ENCODE data around the gene WLS. TPM values are rescaled to one million over a fixed set of nuclear protein-coding genes. Genes with fewer than 3 reads are reported as not detected.

WLS gene
- total RNA-seq, 1 experiment from 2014 or later: not detected

DNA sequence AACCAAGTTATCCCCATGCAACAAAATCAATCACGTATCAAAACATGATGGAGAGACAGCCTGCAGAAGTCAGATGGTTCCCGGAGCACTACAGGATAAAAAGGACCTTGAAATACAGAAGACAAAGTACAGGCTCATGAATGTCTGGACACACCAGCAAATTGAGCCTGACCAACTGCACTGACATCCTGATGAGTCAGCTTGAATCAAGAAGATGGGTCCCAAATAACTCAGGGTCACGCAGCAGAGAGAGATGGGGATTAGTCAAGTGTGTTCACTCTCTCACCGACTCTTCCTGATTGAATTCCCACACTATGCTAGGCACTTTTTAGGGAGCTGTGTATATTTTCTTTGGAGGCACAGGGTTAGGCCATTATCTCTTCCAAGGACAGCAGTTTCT is 110.8 kb downstream of the WLS start:
- H2AFZ ChIP-seq (ENCODE audit: low read length): no peak overlapping the region
- DNase-seq: no peak
- H3K4me3 ChIP-seq (ENCODE audit: low read length): no peak overlapping the region
- H3K9me3 ChIP-seq (ENCODE audit: low read length): no peaks in the 10 kb centered on the region
- no peaks in the 10 kb centered on the region for H4K20me1 ChIP-seq (ENCODE audit: insufficient read depth, low read depth, low read length)
- H3K79me2 ChIP-seq (ENCODE audit: low read length): no peaks in the 10 kb centered on the region
- no peak overlapping the region for H3K4me2 ChIP-seq (ENCODE audit: low read depth, low read length, poor library complexity, severe bottlenecking)
- no peaks in the 10 kb centered on the region for H3K27me3 ChIP-seq (ENCODE audit: low read length)
- no peaks in the 10 kb centered on the region for H3K9me2 ChIP-seq (replicated peaks; ENCODE audit: insufficient read depth, low read length)
- no peaks in the 10 kb centered on the region for H3K36me3 ChIP-seq (ENCODE audit: insufficient read depth, low read length)
- no peak overlapping the region for H3K9ac ChIP-seq (ENCODE audit: low read length)
- no peaks in the 10 kb centered on the region for H3K4me1 ChIP-seq (ENCODE audit: low read length)
- no peak overlapping the region for H3K27ac ChIP-seq (ENCODE audit: low read length)

DNA sequence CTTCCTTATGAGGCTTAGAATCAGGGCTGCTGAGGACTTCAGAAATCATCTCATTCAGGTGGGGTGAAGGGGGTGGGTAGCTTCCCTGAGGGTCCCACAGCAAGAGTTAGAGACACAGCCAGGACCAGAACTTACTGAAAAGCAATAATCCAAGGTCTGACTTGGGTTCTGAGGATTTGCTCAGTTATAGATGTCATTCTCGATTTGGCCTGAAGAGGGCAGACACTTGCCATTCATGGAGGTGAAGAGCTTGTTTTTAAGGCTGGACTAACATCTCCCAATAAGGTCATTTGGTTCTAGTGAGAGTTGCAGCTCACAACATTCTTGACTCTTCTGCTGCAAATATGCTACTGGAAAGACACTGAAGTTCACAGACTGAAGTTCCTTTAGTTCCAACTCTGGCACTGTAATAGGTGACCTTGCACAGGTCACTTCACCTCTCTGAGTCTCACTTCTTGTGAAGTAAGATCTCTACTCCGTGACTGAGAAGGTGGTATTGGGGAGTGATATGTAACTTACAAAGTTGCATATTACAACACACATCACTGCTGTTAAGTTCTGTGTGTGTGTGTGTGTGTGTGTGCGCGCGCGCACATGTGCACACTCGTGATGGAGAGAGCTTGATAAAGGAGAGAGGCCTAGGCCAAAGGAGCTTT is 112.1 kb downstream of the WLS start:
- no peaks in the 10 kb centered on the region for H3K4me1 ChIP-seq (ENCODE audit: low read length)
- H2AFZ ChIP-seq (ENCODE audit: low read length): no peak overlapping the region
- no peak overlapping the region for H3K9ac ChIP-seq (ENCODE audit: low read length)
- H3K4me2 ChIP-seq (ENCODE audit: low read depth, low read length, poor library complexity, severe bottlenecking): no peak overlapping the region
- DNase-seq: peak; percentile 85
- H3K27me3 ChIP-seq (ENCODE audit: low read length): no peaks in the 10 kb centered on the region
- no peaks in the 10 kb centered on the region for H3K9me3 ChIP-seq (ENCODE audit: low read length)
- no peak overlapping the region for H3K4me3 ChIP-seq (ENCODE audit: low read length)
- no peaks in the 10 kb centered on the region for H3K36me3 ChIP-seq (ENCODE audit: insufficient read depth, low read length)
- H3K79me2 ChIP-seq (ENCODE audit: low read length): no peaks in the 10 kb centered on the region
- H3K9me2 ChIP-seq (replicated peaks; ENCODE audit: insufficient read depth, low read length): no peaks in the 10 kb centered on the region
- no peak overlapping the region for H3K27ac ChIP-seq (ENCODE audit: low read length)
- no peaks in the 10 kb centered on the region for H4K20me1 ChIP-seq (ENCODE audit: insufficient read depth, low read depth, low read length)

DNA sequence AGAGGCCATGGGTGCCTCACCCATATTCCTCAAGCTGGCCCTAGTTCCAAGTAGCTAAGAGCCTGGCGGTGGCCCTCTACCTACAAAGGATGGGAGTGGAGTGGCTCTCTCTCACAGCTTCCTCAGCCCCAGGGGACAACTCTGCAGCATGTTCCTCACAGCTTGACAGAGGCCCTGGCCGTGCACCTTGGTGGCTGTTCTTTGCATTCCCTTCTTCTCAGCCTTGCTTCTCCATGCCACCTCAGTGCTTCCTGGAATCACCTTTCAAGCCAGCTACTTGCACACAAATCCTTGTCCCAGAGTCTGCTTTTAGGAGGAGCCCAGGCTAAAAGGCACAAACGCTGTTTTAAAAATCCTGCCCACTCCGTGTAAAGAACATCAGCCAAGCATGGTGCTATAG is 112.9 kb downstream of the WLS start:
- Histone ChIP-seq H3K27me3 (ENCODE audit: low read length) (no peaks in the 10 kb centered on the region), H3K9me2 (replicated peaks; ENCODE audit: insufficient read depth, low read length) (no peaks in the 10 kb centered on the region)
- DNase-seq: no peak

DNA sequence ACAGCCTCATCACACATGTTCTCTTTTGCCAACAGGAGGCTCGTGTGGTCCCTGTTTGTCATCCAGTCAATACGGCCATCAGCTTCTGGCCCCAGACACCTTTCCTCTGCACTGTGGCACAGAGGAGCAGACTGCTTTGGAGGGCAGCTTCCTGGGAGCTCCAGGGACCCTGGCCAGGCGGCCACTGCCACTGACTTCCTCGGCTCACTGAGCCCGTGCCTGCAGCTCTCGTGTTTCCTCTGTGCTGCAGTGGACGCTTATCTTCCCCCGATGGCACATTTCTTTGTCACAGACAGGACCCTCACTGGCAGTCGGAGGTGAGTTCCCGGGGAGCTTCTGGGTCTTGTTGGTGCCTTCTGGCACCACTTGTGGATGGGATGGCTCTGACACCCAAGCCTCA is 114.9 kb downstream of the WLS start:
- Histone ChIP-seq H4K20me1 (ENCODE audit: insufficient read depth, low read depth, low read length) (no peaks in the 10 kb centered on the region), H3K36me3 (ENCODE audit: insufficient read depth, low read length) (no peaks in the 10 kb centered on the region), H3K79me2 (ENCODE audit: low read length) (no peaks in the 10 kb centered on the region), H2AFZ (ENCODE audit: low read length) (no peak overlapping the region), H3K4me3 (ENCODE audit: low read length) (no peak overlapping the region), H3K27ac (ENCODE audit: low read length) (no peak overlapping the region), H3K9me3 (ENCODE audit: low read length) (no peaks in the 10 kb centered on the region), H3K9ac (ENCODE audit: low read length) (no peak overlapping the region), H3K4me1 (ENCODE audit: low read length) (no peaks in the 10 kb centered on the region), H3K4me2 (ENCODE audit: low read depth, low read length, poor library complexity, severe bottlenecking) (no peak overlapping the region), H3K27me3 (ENCODE audit: low read length) (no peaks in the 10 kb centered on the region), H3K9me2 (replicated peaks; ENCODE audit: insufficient read depth, low read length) (no peaks in the 10 kb centered on the region)
- DNase-seq: no peak

More for the DNA sequence above, 112.9 kb downstream of the WLS start:
- Histone ChIP-seq H3K4me1 (ENCODE audit: low read length) (no peaks in the 10 kb centered on the region), H3K79me2 (ENCODE audit: low read length) (no peaks in the 10 kb centered on the region), H2AFZ (ENCODE audit: low read length) (no peak overlapping the region), H3K27ac (ENCODE audit: low read length) (no peak overlapping the region), H4K20me1 (ENCODE audit: insufficient read depth, low read depth, low read length) (no peaks in the 10 kb centered on the region), H3K9me3 (ENCODE audit: low read length) (no peaks in the 10 kb centered on the region), H3K36me3 (ENCODE audit: insufficient read depth, low read length) (no peaks in the 10 kb centered on the region), H3K4me3 (ENCODE audit: low read length) (no peak overlapping the region), H3K9ac (ENCODE audit: low read length) (no peak overlapping the region), H3K4me2 (ENCODE audit: low read depth, low read length, poor library complexity, severe bottlenecking) (no peak overlapping the region)

DNA sequence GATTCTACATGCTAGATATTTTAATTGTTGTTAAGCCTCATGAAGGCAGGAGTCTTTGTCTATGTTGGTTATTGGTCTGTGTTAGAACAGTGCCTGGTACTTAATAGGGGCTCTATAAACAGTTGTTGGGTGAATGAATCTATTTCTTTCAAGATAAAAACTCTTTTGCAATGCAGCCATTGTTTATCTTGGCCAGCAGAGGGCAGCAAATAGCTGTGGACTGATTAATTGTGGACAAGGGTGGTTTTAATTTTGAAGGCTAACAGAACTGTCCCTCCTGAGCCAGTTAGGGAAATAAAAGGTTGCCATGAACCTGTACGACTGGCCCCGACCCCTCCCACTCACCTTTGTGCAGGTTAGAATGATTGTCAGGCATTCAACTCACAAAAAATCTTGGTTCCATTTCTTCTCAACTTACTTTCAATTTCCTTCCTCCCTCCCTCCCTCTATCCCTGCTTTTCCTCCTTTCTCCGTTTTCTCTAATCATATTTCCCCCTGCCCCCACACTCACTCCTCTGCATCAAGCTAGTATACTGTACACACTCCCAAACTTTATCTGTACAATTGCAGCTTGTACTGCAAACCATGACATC is 115.6 kb downstream of the WLS start:
- Histone ChIP-seq H3K4me1 (ENCODE audit: low read length) (no peaks in the 10 kb centered on the region), H3K9me3 (ENCODE audit: low read length) (no peaks in the 10 kb centered on the region), H3K27me3 (ENCODE audit: low read length) (no peaks in the 10 kb centered on the region), H3K4me3 (ENCODE audit: low read length) (no peak overlapping the region), H3K4me2 (ENCODE audit: low read depth, low read length, poor library complexity, severe bottlenecking) (no peak overlapping the region), H3K27ac (ENCODE audit: low read length) (no peak overlapping the region), H3K36me3 (ENCODE audit: insufficient read depth, low read length) (no peaks in the 10 kb centered on the region), H3K9me2 (replicated peaks; ENCODE audit: insufficient read depth, low read length) (no peaks in the 10 kb centered on the region), H3K9ac (ENCODE audit: low read length) (no peak overlapping the region), H2AFZ (ENCODE audit: low read length) (no peak overlapping the region), H3K79me2 (ENCODE audit: low read length) (no peaks in the 10 kb centered on the region), H4K20me1 (ENCODE audit: insufficient read depth, low read depth, low read length) (no peaks in the 10 kb centered on the region)
- peak; percentile 77 for DNase-seq

DNA sequence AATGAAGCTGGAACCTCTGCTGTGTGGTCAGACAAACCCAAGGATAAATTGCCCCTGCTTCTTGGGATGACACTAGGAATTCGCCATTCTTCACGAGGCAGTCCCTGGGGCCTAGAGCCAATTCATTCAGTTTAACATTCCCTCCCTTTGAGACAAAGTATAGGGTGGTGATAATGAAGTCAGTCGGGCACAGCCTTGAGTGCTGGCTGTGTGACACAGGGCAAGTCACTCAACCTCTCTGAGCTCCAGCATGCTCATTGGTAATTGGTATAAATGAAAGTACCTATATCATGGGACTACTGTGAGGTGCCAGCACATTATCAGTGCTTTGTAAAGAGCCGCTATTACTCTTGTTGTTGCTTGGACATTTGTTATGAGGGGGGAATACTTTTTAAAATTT is 117.0 kb downstream of the WLS start:
- Histone ChIP-seq H3K79me2 (ENCODE audit: low read length) (no peaks in the 10 kb centered on the region), H3K4me3 (ENCODE audit: low read length) (no peak overlapping the region), H3K27ac (ENCODE audit: low read length) (no peak overlapping the region), H3K9me2 (replicated peaks; ENCODE audit: insufficient read depth, low read length) (no peaks in the 10 kb centered on the region), H3K27me3 (ENCODE audit: low read length) (no peaks in the 10 kb centered on the region), H3K9me3 (ENCODE audit: low read length) (no peaks in the 10 kb centered on the region), H2AFZ (ENCODE audit: low read length) (no peak overlapping the region), H3K4me1 (ENCODE audit: low read length) (no peaks in the 10 kb centered on the region), H4K20me1 (ENCODE audit: insufficient read depth, low read depth, low read length) (no peaks in the 10 kb centered on the region), H3K36me3 (ENCODE audit: insufficient read depth, low read length) (no peaks in the 10 kb centered on the region), H3K9ac (ENCODE audit: low read length) (no peak overlapping the region), H3K4me2 (ENCODE audit: low read depth, low read length, poor library complexity, severe bottlenecking) (no peak overlapping the region)
- no peak for DNase-seq

DNA sequence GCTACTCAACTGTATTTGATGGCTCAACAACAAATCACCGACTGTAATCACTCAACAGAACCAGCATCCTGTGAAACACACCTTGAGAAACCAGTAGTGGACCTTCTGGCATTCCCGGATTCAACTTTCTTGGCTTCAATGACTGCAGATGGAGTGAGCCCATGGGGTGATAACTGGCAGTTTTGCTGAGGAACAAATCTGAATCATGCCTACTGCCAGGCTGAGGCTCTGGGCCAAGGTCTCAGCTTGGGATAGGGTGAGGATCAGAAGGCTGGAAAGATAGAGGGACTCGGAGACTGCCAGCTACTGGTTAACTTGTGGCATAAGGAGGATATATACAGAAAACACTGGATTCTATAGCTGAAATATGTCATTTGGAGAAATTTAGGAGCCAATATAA is 118.4 kb downstream of the WLS start:
- Histone ChIP-seq H3K4me1 (ENCODE audit: low read length) (no peaks in the 10 kb centered on the region), H3K9me3 (ENCODE audit: low read length) (no peaks in the 10 kb centered on the region), H3K79me2 (ENCODE audit: low read length) (no peaks in the 10 kb centered on the region), H3K4me3 (ENCODE audit: low read length) (no peak overlapping the region), H2AFZ (ENCODE audit: low read length) (no peak overlapping the region), H3K9me2 (replicated peaks; ENCODE audit: insufficient read depth, low read length) (no peaks in the 10 kb centered on the region), H3K36me3 (ENCODE audit: insufficient read depth, low read length) (no peaks in the 10 kb centered on the region), H3K27me3 (ENCODE audit: low read length) (no peaks in the 10 kb centered on the region), H3K27ac (ENCODE audit: low read length) (no peak overlapping the region), H3K9ac (ENCODE audit: low read length) (no peak overlapping the region), H3K4me2 (ENCODE audit: low read depth, low read length, poor library complexity, severe bottlenecking) (no peak overlapping the region), H4K20me1 (ENCODE audit: insufficient read depth, low read depth, low read length) (no peaks in the 10 kb centered on the region)
- no peak for DNase-seq

DNA sequence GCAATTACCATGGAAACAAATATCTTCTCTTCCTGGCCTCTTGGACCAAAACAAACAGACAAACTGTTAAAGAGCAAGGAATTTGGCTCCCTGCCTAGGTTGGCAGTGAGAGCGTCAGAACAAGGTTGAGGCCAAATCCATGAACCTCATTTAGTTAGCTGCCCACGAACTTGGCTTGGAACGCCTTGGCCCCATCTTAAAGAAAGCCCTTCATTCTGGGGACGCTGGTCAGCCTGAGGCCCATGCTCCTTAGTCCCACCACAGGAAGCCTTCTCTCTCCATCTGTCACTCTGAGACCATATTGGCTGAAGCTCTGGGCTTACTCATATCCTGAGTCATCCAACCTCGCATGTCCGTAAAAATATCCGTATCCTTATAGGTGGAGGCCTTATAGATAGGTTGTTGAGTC is 119.5 kb downstream of the WLS start:
- H3K79me2 ChIP-seq (ENCODE audit: low read length): no peaks in the 10 kb centered on the region
- H3K9me3 ChIP-seq (ENCODE audit: low read length): no peaks in the 10 kb centered on the region
- H4K20me1 ChIP-seq (ENCODE audit: insufficient read depth, low read depth, low read length): no peaks in the 10 kb centered on the region
- no peak overlapping the region for H3K4me2 ChIP-seq (ENCODE audit: low read depth, low read length, poor library complexity, severe bottlenecking)
- H3K9ac ChIP-seq (ENCODE audit: low read length): no peak overlapping the region
- H3K4me1 ChIP-seq (ENCODE audit: low read length): no peaks in the 10 kb centered on the region
- no peaks in the 10 kb centered on the region for H3K27me3 ChIP-seq (ENCODE audit: low read length)
- no peak overlapping the region for H3K4me3 ChIP-seq (ENCODE audit: low read length)
- H2AFZ ChIP-seq (ENCODE audit: low read length): no peak overlapping the region
- no peak for DNase-seq
- no peak overlapping the region for H3K27ac ChIP-seq (ENCODE audit: low read length)
- H3K36me3 ChIP-seq (ENCODE audit: insufficient read depth, low read length): no peaks in the 10 kb centered on the region
- H3K9me2 ChIP-seq (replicated peaks; ENCODE audit: insufficient read depth, low read length): no peaks in the 10 kb centered on the region
